MCF 10A (cell line): ENCODE results near the gene HPS3. TPM values are rescaled to one million over a fixed set of nuclear protein-coding genes. Genes with fewer than 3 reads are reported as not detected.
"Not testable (repeated sequence)": the region's sequence is repeated elsewhere in the genome, so short reads cannot be mapped to it uniquely, and the experiment has no call there.

ENCODE experiments used
- BruUV-seq: library from RNA; stranded (reverse); fragments of 400-500 nt; replicated peaks from 2 replicates; lab custom pipeline; 2021; lab: Mats Ljungman, UMichigan
- CTCF ChIA-PET: fragments of 300-600 bp; sonication (Branson Sonifier 250); formaldehyde crosslinking; extraction: SDS; loops from one replicate; lab custom pipeline; 2021; ENCODE audit warnings: antibody characterized with exemption, inconsistent platforms; lab: Yijun Ruan, JAX
- POLR2A ChIA-PET: fragments of 300-600, 350-650 bp; sonication (Branson Sonifier 250); formaldehyde crosslinking; extraction: SDS; loops from one replicate; lab custom pipeline; 2020; ENCODE audit warnings: antibody characterized with exemption, inconsistent platforms; lab: Yijun Ruan, JAX
- DNase-seq: peaks from one replicate; pipeline ENCODE4 v3.0.0-alpha.2; 2018; ENCODE audit not compliant: unreplicated experiment
- H3K27ac Mint-ChIP-seq: one replicate; pipeline ENCODE4 v1.8.0; 2022; ENCODE audit warnings: mild to moderate bottlenecking, low read depth, mixed read lengths; ENCODE audit not compliant: unreplicated experiment
- H3K27me3 Mint-ChIP-seq: one replicate; pipeline ENCODE4 v1.8.0; 2022; ENCODE audit warnings: mixed read lengths; ENCODE audit not compliant: insufficient read depth, unreplicated experiment
- H3K36me3 Mint-ChIP-seq: one replicate; pipeline ENCODE4 v1.8.0; 2022; ENCODE audit warnings: mild to moderate bottlenecking, moderate library complexity, mixed read lengths; ENCODE audit not compliant: insufficient read depth, unreplicated experiment
- H3K4me1 Mint-ChIP-seq: one replicate; pipeline ENCODE4 v1.8.0; 2022; ENCODE audit warnings: mixed read lengths; ENCODE audit not compliant: insufficient read depth, unreplicated experiment
- H3K4me3 Mint-ChIP-seq: one replicate; pipeline ENCODE4 v1.8.0; 2022; ENCODE audit warnings: mild to moderate bottlenecking, moderate library complexity, mixed read lengths; ENCODE audit not compliant: unreplicated experiment
- H3K9me3 Mint-ChIP-seq: one replicate; pipeline ENCODE4 v1.8.0; 2022; ENCODE audit warnings: mixed read lengths; ENCODE audit not compliant: unreplicated experiment
- CTCF ChIP-seq: fragments of 200-600 bp; IDR thresholded peaks from one replicate; pipeline ENCODE4 v1.8.0; 2022; ENCODE audit warnings: antibody characterized with exemption, mild to moderate bottlenecking; ENCODE audit not compliant: unreplicated experiment
- intact Hi-C: fragments of 100-400 bp; cut with micrococcal nuclease; formaldehyde crosslinking; loops from 2 replicates; pipeline ENCODE4 v1.14.1; 2022
- total RNA-seq: library from RNA; stranded (reverse); gene quantifications from 2 replicates; pipeline ENCODE4 v1.2.3, GENCODE V29; 2022

HPS3 gene
- total RNA-seq, 1 experiment from 2014 or later: 7.7 TPM

GRCh38 chr3:149095487-149095886 is 34.0 kb upstream of the HPS3 start:
- Mint-ChIP-seq H3K27ac (no peak overlapping the region), H3K9me3 (no peaks in the 10 kb centered on the region), H3K36me3 (peaks cover 5% of the 10 kb centered on the region), H3K27me3 (no peaks in the 10 kb centered on the region), H3K4me1 (no peaks in the 10 kb centered on the region), H3K4me3 (no peak overlapping the region)
- POLR2A ChIA-PET: no interaction called here
- CTCF ChIA-PET: interaction anchor here (1.4 kb wide), 1 partner anchor 141 kb away, joined by 3 read pairs; no protein-coding TSS in a partner anchor
- no peak for TF ChIP-seq CTCF
- no TSS peak for BruUV-seq
- intact Hi-C loops: no loop called here
- DNase-seq: no peak

- POLR2A ChIA-PET, H3K4me3 Mint-ChIP-seq, intact Hi-C loops, H3K36me3 Mint-ChIP-seq, CTCF ChIA-PET, H3K9me3 Mint-ChIP-seq, H3K4me1 Mint-ChIP-seq, BruUV-seq, DNase-seq, H3K27ac Mint-ChIP-seq, H3K27me3 Mint-ChIP-seq: not testable (repeated sequence)
These were observed 31.5 kb upstream of the HPS3 start for GRCh38 chr3:149097987-149098386.

GRCh38 chr3:149101154-149101553 is 28.3 kb upstream of the HPS3 start:
- no peak overlapping the region for H3K27ac Mint-ChIP-seq
- no peak for TF ChIP-seq CTCF
- CTCF ChIA-PET: interaction anchor here (0.6 to 2.4 kb wide), 5 partner anchors 11 to 119 kb away, joined by 3 to 7 read pairs (median 6); partner anchors contain the start of gene HLTF
- intact Hi-C loops: no loop called here
- no TSS peak for BruUV-seq
- no peaks in the 10 kb centered on the region for H3K9me3 Mint-ChIP-seq
- no peak overlapping the region for H3K4me3 Mint-ChIP-seq
- no peaks in the 10 kb centered on the region for H3K36me3 Mint-ChIP-seq
- no peak for DNase-seq
- no peaks in the 10 kb centered on the region for H3K27me3 Mint-ChIP-seq
- POLR2A ChIA-PET: no interaction called here
- no peaks in the 10 kb centered on the region for H3K4me1 Mint-ChIP-seq

DNA sequence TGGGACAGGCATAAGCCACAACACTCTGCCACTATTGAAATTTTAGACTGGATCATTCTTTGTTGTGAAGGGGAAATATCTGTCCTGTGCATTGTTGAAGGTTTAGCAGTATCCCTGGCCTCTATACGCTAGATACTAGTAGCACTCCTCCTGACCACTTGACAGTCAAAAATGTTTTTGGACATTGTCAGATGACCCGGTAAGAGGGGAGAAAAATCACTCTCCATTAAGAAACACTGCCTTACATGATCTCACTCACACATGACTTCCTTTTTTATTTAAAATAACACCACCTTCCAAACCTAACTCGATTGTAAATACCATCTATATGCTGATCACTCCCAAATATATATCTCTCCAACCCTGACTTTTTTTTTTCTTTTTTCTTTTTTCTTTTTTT is 27.8 kb upstream of the HPS3 start:
- Mint-ChIP-seq H3K9me3 (no peaks in the 10 kb centered on the region), H3K4me3 (no peak overlapping the region), H3K27ac (no peak overlapping the region), H3K4me1 (no peaks in the 10 kb centered on the region), H3K27me3 (no peaks in the 10 kb centered on the region), H3K36me3 (no peaks in the 10 kb centered on the region)
- intact Hi-C loops: no loop called here
- no peak for DNase-seq
- CTCF ChIA-PET: interaction anchor here (1.0 to 2.4 kb wide), 5 partner anchors 11 to 19 kb away, joined by 3 to 7 read pairs (median 6); partner anchors contain the start of gene HLTF
- POLR2A ChIA-PET: no interaction called here
- TF ChIP-seq CTCF: no peak
- BruUV-seq: no TSS peak

DNA sequence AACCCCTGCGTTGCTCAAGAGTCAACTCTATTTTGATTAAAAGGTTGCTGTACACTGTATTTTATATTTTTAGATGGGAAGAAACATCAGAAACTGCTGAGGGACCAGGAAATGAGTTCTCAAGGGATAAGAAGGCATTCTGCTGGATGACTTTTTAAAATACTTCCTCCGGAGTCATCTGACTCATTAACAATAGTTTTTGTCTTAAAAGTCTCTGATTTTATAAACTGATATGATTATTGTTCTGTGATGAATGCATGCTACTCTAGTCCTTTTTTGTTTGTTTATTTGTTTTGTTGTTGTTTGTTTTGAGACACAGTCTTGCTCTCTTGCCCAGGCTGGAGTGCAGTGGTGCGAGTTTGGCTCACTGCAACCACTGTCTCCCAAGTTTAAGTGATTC is 25.0 kb upstream of the HPS3 start:
- no peak for TF ChIP-seq CTCF
- intact Hi-C loops: no loop called here
- BruUV-seq: no TSS peak
- Mint-ChIP-seq H3K36me3 (no peaks in the 10 kb centered on the region), H3K27me3 (no peaks in the 10 kb centered on the region), H3K4me1 (no peaks in the 10 kb centered on the region), H3K27ac (no peak overlapping the region), H3K4me3 (no peak overlapping the region), H3K9me3 (no peaks in the 10 kb centered on the region)
- POLR2A ChIA-PET: no interaction called here
- CTCF ChIA-PET: no interaction called here
- no peak for DNase-seq
